Brain pericyte (primary cell): Measurements from ENCODE around the gene INPP4B.

Experiments used
- DNase-seq: peaks from one replicate; pipeline ENCODE4 v3.0.0-alpha.2; 2012; ENCODE audit warnings: low read depth, low spot score

The INPP4B gene

GRCh38 chr4:142846108-142846728 is at the start of gene INPP4B:
Gene INPP4B, minus strand, starts transcription at chr4:142846301.
- no peak for DNase-seq

DNA sequence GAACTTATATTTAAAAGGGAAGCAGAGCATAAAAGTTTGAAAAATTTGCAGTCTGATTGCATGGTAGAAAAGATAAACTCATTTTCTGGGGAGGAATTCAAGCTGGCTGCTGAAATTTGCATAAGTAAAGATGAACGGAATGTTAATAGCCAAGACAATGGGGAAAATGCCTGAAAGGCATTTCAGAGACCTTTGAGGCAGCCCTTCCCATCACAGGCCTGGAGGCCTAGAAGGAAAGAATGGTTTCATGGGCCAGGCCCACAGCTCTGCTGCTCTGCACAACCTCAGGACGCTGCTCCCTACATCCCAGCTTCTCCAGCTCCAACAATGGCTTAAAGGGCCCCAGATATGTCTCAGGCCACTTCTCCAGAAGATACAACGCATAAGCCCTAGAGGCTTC is 46.9 kb upstream of the INPP4B start:
- no peak for DNase-seq

DNA sequence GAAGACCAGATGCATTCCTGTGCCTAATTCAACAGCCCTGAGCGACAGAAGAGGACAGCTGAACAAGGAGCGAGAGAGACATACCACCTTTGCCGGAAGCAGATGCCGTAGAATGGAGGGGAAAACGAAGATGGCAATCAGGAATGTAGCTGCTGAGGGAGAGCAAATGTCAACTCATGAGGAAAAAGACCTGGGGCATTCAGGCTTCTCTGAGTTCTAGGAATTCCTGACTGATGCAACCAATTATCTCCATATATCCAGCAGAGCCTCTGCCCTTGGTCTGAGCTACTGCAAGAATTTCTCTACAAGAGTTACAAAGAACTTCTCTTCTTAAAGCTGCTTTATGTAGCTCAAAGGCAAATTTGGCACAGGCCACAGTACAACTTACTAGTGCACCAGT is 40.5 kb upstream of the INPP4B start:
- DNase-seq = no peak

- DNase-seq = no peak
Observed at GRCh38 chr4:142883040-142883832, 37.1 kb upstream of the INPP4B start.

- DNase-seq = no peak
Observed at GRCh38 chr4:142882159-142882558, 36.1 kb upstream of the INPP4B start.

DNA sequence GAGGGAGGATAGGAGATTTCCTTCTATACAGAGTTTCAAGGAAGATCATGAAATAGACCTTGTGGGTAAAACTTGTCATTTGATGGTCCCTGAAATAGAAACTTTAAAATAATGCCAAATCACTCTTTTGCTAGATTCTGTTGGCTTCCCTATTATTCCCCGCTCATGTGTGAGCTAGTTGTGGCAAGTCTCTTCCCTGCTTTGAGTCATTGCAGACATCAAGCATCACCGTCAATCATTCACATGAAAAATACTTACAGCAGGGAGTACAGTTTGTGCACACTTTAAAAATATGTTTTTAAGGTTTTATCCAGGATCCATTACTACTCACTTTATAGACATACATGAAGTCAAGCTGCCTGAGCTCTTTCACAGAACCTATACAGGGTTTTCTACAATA is 35.2 kb upstream of the INPP4B start:
- no peak for DNase-seq

DNA sequence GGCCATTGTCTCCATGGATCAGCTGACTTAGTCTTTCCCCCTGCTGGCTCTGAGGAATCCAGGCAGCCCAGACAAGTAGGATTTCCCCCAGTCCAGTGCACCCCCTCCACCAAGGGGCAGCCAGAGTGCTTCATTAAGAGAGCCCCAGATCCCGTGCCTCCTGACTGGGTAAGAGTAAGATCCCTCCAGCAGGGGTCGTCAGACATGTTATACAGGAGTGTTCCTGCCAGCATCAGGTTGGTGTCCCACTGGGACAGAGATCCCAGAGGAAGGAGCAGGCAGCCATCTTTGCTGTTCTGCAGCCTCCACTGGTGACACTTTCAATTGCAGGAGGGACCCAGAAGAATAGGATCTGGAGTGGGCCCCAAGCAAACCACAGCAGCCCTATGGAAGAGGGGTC is 29.0 kb upstream of the INPP4B start:
- DNase-seq = no peak

DNA sequence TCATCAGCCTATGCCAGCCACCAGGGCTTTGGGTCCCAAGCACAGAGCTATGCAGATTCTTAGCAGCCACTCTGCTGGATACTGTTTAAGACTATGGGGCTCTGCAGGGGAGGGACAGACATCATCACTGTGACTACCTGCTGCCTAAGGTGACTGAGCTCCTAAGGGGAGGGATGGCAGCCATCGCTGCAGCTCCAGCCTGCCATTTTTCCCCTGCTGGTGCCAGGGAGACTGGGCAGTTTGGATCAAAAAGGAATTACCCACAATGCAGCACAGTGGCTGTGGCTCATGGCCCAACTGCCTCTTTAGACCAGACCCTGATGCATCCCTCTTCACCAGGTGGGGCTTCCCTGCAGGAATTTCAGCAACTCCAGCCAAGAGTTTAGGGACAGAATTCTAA is 28.6 kb upstream of the INPP4B start:
- DNase-seq = no peak

- DNase-seq = no peak
Observed at GRCh38 chr4:142866685-142867084, 20.6 kb upstream of the INPP4B start.

- no peak for DNase-seq
Observed at GRCh38 chr4:142861351-142861750, 15.2 kb upstream of the INPP4B start.

- no peak for DNase-seq
Observed at GRCh38 chr4:142858965-142859364, 12.9 kb upstream of the INPP4B start.

DNA sequence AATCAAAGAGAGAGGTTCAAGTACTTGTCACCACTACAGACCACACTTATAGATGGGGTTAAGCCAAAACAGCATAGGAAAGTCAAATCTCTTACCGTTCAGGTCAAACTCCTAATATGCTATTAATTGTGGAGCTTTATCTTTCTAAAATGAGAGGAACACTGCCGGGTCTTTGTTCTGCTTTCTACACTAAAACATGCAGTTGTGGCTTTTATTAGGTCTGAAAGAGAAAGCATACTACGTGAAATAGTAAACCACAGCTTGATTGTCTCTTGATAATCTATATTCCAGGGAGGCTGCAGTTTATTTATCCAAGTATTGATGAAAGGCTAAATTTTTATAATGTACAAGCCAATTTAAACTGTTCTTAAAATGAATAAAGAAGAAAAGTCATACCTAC is 12.3 kb upstream of the INPP4B start:
- DNase-seq = no peak

DNA sequence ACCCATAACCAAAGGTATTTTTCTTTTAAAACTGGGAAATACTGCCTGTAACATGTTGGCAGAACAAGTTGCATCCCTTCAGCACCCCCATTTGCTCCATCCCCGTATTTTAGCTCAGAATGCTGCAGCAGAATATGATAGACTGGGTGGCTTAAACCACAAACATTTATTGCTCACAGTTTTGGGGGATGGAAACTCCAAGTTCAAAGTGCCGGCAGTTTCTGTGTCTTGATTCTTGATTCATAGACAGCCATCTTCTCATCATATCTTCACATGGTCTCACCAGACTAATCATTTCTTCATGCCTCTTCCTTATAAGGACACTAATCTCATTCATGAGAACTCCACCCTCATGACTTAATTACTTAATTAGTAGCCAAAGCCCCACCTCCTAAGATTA is 10.5 kb upstream of the INPP4B start:
- no peak for DNase-seq

DNA sequence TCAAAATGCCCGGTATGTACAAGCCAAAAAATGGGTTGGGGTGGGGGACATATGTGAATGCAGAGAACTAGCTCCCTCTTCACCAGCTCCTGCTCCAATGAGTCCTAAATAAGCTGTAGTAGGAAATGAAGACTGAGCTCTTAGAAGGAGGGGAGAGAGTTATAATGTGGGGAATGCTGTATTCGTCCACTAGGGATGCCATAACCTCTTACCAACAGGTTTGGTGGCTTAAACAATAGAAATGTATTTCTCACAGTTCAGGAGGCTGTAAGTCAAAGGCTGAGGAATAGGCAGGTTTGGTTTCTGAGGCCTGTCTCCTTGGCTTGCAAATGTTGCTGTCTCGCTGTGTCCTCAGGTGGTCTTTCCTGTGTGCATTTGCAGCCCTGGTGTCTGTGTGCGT is 4.4 kb upstream of the INPP4B start:
- no peak for DNase-seq

DNA sequence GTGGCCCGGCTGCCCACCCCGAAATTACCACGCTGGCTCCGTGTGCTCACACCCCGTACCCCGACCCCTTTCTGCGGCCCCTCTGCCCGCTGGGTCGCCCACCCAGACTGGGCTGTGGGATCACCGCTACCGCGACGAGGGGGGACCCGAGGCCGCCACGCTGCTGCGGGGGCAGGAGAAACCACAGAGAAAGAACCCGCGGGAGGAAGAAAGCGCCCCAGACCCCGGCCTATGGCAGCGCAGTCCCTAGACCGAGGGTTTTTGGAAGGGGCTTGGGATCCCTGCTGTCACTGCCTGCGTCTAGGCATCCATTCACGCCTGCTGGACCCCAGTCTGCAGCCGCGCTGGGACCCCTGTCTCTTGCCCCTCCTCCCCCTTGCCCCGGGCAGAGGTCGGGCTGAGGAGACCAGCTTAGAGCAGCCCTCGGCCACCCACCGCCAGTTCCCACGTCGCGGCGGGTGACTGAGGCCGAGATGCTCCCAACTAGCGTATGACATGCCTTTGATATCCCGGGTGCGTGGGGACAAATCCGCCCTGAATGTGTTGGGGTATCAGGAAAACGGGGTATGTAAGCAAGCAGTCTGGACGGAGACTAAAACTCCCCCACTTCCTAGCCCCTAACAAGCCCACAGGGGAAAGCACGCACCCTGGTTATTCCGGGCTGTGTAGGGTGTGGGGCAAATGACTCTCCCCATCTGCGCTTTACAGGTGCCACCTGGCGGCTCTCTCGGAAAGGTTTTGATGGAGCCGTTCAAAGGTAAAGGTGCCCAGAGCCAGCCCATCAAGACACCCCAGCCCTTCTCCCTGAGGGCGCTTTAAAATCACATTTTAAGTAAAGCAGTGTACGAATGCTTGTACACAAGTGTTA is 862 bp upstream of the INPP4B start:
- no peak for DNase-seq

DNA sequence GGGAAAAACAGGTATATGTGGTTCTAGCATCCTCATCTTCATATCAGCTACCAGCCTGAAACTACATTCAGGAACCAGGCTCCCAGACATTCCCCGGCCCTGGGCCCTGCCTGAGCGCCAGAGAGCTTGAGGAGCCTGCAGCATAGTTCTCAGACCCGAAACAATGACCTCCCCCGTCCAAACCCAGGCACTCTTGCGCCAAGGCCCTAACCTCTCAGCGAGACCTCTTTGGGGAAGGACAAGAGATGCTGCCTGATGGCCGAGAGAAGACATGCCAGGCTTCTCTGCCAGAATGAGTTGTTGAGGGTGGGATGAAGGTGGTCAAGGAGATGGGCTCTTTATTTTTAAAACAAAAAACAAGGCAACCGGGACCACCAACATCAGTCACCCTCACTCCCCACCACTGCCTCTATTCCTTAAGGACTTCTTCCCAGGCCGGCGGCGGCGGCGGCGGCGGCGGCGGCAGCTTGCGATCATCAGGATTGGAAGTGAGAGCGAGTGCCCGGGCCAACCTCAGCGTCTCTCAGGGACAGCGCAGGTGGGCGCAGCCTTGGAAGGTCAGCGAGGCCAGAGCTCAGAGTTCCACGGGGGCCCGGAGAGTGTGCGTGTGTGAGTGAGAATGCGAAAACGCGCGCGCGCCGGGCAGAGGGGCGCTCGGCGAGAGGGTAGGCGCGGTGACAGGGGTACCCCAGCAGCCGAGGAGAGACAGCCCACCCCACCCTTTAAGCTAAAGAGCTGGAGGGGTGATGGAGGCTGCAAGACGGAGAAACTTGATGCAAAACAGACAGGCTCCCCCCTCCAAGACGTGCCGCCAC is 601 bp downstream of the INPP4B start:
- DNase-seq = no peak

- DNase-seq = no peak
Observed at GRCh38 chr4:142844782-142845181, 1.3 kb downstream of the INPP4B start.

- DNase-seq = no peak
Observed at GRCh38 chr4:142840516-142841123, 5.5 kb downstream of the INPP4B start.

DNA sequence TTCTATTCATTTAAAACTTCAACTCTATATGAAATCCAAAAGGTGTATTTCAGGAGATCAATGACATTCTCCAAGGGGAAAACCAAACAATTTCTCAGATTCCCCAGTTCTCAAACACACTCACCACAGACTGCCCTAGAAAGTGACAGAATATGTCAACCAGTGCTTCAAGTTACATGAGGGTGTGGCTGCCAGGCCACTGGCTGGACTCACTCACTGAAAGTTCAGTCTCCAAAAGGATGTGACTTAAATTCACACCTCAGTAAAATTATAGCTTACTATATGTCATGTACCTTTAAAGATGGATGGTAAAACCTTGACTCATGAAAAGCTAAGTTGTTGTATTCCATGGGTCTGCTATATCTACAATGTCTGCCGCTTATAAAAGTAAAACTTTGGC is 7.3 kb downstream of the INPP4B start:
- no peak for DNase-seq

GRCh38 chr4:142832022-142832421 is 14.1 kb downstream of the INPP4B start:
- DNase-seq = no peak
